ENCODE results near the gene CYP3A7.
"Not testable (repeated sequence)": the region's sequence is repeated elsewhere in the genome, so short reads cannot be mapped to it uniquely, and the experiment has no call there.

CYP3A7 gene

GRCh38 chr7:99698867-99699730 lies 35.9 kb downstream of the CYP3A7 start:
- DNase-seq, result not testable (repeated sequence)

DNA sequence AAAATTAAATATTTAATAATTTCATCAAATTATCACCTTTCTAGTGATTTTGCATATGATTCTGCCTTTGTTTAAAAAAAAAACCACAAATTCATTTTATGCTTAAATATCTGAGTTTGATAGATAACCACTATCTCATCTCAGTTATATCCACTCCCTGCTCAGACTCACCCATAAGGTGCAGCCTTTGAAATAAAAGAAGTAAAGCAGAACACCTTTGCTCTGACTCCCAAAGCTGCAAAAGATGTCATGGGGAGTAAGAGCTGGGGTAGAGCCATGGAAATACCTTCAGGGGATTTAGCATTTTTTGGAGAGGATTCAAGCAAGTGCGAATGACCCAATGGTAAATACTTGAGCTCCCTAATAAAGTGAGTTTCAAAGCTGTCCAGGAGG lies 40.1 kb downstream of the CYP3A7 start:
- no peak for DNase-seq

DNA sequence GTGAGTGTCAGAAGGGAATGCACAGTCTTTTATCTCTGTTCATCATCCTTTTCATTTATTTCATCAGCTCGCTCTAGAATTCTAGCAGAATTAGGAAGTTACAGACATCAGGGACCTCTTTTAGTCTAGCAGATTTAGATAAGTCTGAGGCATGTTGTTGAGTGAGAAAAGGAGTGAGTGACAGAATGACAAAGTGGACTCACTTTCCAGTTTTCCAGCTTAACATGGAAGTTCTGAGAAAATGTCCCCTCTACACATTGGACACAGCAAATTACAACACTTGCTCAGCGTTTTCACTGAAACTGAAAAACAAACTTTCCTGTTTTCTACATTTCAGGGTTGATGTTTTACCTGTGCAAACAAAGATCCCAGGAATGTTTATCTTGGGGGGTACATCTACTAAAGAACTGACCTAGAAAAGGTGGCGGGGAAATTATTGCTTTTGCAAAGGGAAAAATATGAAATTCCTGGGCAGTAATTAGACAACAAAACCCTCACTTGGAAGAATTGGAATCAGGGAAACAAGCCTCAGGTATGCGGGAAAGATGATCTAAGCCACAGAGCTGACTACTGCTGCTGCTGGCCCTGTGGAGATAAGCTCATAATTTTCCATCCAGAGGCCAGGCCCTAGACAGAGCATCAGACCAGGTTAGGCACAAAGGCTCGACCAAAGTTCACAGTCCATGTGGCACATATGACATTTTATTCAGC lies 40.6 kb downstream of the CYP3A7 start:
- no peak for DNase-seq

DNA sequence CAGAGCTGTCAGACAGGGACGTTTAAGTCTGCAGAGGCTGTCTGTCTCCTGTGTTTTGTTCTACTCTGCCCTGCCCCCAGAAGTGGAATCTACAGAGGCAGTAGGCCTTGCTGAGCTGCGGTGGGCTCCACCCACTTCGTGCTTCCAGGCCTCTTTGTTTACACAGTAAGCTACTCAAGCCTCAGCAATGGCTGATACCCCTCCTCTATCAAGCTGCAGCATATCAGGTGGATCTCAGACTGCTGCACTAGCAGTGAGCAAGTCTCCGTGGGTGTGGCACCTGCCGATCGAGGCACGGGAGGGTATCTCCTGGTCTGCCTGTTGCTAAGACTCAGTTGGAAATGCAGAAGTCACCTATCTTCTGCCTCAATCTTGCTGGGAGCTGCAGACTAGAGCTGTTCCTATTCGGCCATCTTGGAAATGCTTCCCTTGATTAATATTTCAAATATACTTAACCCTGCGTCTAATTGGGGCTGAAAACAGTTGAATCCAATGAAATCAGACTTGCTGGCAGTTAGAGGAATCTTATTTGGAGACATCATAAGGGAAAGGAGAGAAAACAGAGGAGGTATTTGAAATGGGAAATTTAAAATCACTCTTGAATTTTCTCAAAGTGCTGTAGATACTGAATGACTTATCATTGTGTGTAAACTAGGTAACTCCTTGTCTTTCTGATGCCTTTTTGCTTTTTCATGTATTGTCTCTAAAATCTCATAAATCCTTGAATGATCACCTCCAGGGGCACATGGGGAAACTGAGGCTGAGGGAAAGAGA lies 41.4 kb downstream of the CYP3A7 start:
- DNase-seq, result no peak

DNA sequence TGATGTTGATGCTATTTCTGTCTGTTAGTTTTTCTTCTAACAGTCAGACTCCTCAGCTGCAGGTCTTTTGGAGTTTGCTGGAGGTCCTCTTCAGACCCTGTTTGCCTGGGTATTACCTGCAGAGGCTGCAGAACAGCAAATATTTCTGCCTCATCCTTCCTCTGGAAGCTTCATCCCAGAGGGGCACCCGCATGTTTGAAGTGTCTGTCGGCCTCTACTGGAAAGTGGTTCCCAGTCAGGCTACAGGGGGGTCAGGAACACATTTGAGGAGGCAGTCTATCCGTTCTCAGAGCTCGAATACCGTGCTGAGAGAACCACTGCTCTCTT lies 41.9 kb downstream of the CYP3A7 start:
- no peak for DNase-seq

DNA sequence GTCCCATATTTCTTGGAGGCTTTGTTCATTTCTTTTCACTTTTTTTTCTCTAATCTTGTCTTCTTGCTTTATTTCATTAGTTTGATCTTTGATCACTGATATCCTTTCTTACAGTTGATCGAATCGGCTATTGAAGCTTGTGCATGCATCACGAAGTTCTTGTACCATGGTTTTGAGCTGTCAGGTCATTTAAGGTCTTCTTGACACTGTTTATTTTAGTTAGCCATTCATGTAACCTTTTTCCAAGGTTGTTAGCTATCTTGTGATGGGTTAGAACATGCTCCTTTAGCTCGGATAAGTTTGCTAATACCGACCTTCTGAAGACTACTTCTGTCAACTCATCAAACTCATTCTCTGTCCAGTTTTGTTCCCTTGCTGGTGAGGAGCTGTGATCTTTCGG lies 42.4 kb downstream of the CYP3A7 start:
- DNase-seq, result not testable (repeated sequence)

GRCh38 chr7:99691658-99692057 lies 43.3 kb downstream of the CYP3A7 start:
- DNase-seq, result not testable (repeated sequence)

- not testable (repeated sequence) for DNase-seq
Measured at GRCh38 chr7:99690918-99691317, 44.1 kb downstream of the CYP3A7 start.

- DNase-seq, result not testable (repeated sequence)
Measured at GRCh38 chr7:99685871-99686608, 49.0 kb downstream of the CYP3A7 start.

GRCh38 chr7:99685129-99685758 lies 49.8 kb downstream of the CYP3A7 start:
- no peak for DNase-seq

- no peak for DNase-seq
Measured at GRCh38 chr7:99679400-99680191, 55.4 kb downstream of the CYP3A7 start, which contains the start of gene CYP3A5. TSS of gene CYP3A5 (minus strand) at chr7:99679996. CDS start at chr7:99679896, 100 bp downstream.

- no peak for DNase-seq
Measured at GRCh38 chr7:99679032-99679399, 56.0 kb downstream of the CYP3A7 start.

- no peak for DNase-seq
Measured at GRCh38 chr7:99677648-99678045, 57.3 kb downstream of the CYP3A7 start.

DNA sequence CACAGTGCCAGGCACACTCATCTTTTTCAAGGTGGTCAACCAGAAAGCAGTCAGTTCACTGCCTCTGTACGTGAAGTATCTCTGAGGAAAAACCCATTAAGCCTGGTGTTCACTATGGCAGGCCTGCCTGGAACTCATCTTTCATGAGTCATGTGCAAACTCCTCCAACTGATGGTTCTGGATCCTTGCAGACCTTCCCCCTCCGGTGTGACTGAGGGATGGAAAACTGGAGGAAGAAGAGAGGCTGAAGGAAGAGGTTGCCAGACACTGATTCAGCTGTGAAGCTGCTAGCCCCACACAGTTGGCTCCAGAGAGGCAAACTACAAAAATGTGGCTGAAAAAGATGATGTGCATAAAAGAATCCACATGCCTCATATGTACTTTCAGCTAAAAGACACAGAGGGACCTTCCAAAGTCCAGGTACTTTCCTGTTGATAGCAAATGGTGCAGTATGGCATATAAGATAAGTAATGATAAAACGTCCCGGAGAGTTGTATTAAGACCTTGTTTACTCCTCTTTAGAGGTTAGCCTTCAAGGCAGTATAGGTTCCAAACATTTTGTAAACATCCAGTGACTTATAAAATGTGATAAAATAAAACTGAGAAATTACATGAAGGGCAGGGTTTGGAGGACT lies 57.9 kb downstream of the CYP3A7 start:
- no peak for DNase-seq

DNA sequence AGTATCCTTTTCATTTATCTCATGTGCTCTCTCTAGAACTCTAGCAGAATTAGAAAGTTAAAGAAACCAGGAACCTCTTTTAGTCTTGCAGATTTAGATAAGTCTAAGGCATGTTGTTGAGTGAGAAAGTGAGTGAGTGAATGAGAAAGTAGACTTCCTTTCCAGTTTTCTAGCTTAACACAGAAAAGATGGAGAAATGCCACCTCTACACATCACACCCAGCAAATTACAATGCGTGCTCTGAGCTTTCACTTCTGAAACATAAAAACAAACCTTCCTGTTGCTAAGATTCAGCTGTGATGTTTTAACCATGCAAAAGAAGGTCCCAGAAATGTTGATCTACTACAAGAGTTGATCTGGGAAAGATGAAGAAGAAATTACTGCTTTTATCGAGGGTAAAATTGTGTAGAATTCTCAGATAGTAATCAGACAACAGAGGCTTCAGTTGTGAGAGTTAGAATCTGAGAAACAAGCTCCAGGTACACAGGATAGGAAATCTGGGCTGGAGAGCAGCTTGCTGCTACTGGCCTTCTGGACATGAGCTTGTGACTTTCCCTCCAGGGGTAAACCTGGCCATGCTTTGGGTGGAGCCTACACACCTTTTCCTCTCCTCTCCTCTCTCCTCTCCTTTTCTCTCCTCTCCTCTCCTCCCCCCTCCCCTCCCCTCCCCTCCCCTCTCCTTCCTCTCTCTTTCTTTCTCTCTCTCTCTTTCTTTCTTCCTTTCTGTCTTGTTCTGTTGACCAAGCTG lies 59.8 kb downstream of the CYP3A7 start:
- DNase-seq, result peak; percentile 8

- DNase-seq, result no peak
Measured at GRCh38 chr7:99672573-99672972, 62.4 kb downstream of the CYP3A7 start.

GRCh38 chr7:99669782-99670181 lies 65.2 kb downstream of the CYP3A7 start:
- no peak for DNase-seq

DNA sequence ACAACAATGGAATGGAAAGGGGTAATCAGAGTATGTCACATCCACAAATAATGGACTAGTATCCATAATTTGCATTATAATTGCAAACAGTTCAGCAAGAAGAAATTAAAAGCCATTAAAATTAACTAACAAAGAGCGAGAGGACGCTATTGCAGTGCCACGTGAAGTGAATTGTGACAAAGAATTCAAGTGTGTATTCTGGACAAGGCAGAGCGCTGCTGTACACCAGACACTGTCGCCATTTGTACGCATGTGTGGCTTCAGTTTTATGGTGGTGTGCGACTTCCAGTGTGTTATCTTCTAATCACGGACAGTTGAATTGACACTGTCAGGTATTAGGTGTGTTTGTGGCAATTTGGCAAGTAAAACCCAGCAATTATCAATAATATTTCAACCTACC lies 66.5 kb downstream of the CYP3A7 start:
- DNase-seq, result no peak

DNA sequence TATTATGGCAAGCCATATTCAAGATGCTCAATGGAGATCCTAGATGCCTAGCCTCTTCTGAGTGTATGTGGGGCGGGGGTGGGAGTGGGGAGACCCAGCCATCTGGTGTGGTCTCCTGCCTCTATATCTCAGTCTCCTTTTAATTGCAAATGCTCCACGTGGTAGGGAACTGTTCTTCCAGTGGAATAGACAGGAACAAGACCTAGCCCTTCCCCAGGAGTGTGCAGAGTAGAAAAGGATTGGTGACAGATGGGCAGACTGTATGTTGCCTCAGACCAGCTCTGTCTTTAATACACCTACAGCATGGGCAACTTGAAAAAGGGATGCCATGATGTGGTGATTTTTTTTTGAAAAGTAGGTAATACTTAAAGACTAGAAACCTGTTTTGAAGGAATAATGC lies 67.8 kb downstream of the CYP3A7 start:
- no peak for DNase-seq

GRCh38 chr7:99666013-99666395 lies 69.0 kb downstream of the CYP3A7 start:
- DNase-seq, result no peak
